ENCODE measurements around the gene RNF126. TPM values are rescaled to one million over a fixed set of nuclear protein-coding genes. Genes with fewer than 3 reads are reported as not detected.
A peak's percentile ranks its signal among the peaks of the same experiment; 100 is the strongest.

RNF126 gene
- total RNA-seq, 1 experiment from 2014 or later, result 93.3 TPM

GRCh38 chr19:639253-640160, 23.5 kb downstream of the RNF126 start, which contains the start of gene FGF22:
Gene FGF22, plus strand, starts transcription at chr19:639879. Its CDS starts 47 bp downstream, at chr19:639926.
- TF ChIP-seq CTCF (conservative IDR thresholded peaks at IDR 0.05; ENCODE audit: low read depth, low read length), result no peak
- TF ChIP-seq EZH2 (IDR thresholded peaks at IDR 0.05; ENCODE audit: borderline replicate concordance, low read depth, low read length, poor library complexity, severe bottlenecking), result no peak
- CTCF ChIA-PET, result no interaction called here
- POLR2A ChIA-PET (ENCODE audit: low non-redundant PET), result no interaction called here
- BruUV-seq (replicated peaks), result no TSS peak
- DNase-seq (ENCODE audit: low spot score), result peak; percentile 94
- Histone ChIP-seq H3K4me3 (ENCODE audit: low read depth, low read length, poor library complexity, severe bottlenecking) (peak within 1 kb of the TSS; percentile 53), H3K36me3 (ENCODE audit: insufficient read depth, low read length, poor library complexity, severe bottlenecking) (no peaks in the 10 kb centered on the region), H3K9me3 (ENCODE audit: low read depth, low read length, poor library complexity, severe bottlenecking) (no peaks in the 10 kb centered on the region), H3K27me3 (replicated peaks; ENCODE audit: insufficient read depth, low read depth, low read length, poor library complexity) (no peaks in the 10 kb centered on the region), H3K4me1 (ENCODE audit: insufficient read depth, low read length, poor library complexity, severe bottlenecking) (no peaks in the 10 kb centered on the region), H3K27ac (ENCODE audit: low read depth, low read length, poor library complexity, severe bottlenecking) (no peak within 1 kb of the TSS)
- intact Hi-C loops (cut with micrococcal nuclease; ENCODE audit: unreplicated experiment), result no loop called here

GRCh38 chr19:638906-639252, 24.1 kb downstream of the RNF126 start:
- Histone ChIP-seq H3K4me3 (ENCODE audit: low read depth, low read length, poor library complexity, severe bottlenecking) (peak overlapping the region; percentile 53), H3K9me3 (ENCODE audit: low read depth, low read length, poor library complexity, severe bottlenecking) (no peaks in the 10 kb centered on the region), H3K27ac (ENCODE audit: low read depth, low read length, poor library complexity, severe bottlenecking) (no peak overlapping the region), H3K36me3 (ENCODE audit: insufficient read depth, low read length, poor library complexity, severe bottlenecking) (no peaks in the 10 kb centered on the region), H3K4me1 (ENCODE audit: insufficient read depth, low read length, poor library complexity, severe bottlenecking) (no peaks in the 10 kb centered on the region), H3K27me3 (replicated peaks; ENCODE audit: insufficient read depth, low read depth, low read length, poor library complexity) (no peaks in the 10 kb centered on the region)
- ChIA-PET CTCF (no interaction called here), POLR2A (ENCODE audit: low non-redundant PET) (no interaction called here)
- intact Hi-C loops (cut with micrococcal nuclease; ENCODE audit: unreplicated experiment), result no loop called here
- DNase-seq (ENCODE audit: low spot score), result no peak
- BruUV-seq (replicated peaks), result no TSS peak
- no peak for TF ChIP-seq CTCF (conservative IDR thresholded peaks at IDR 0.05; ENCODE audit: low read depth, low read length)
- TF ChIP-seq EZH2 (IDR thresholded peaks at IDR 0.05; ENCODE audit: borderline replicate concordance, low read depth, low read length, poor library complexity, severe bottlenecking), result no peak

GRCh38 chr19:634975-635652, 27.9 kb downstream of the RNF126 start:
- TF ChIP-seq CTCF (conservative IDR thresholded peaks at IDR 0.05; ENCODE audit: low read depth, low read length) (no peak), EZH2 (IDR thresholded peaks at IDR 0.05; ENCODE audit: borderline replicate concordance, low read depth, low read length, poor library complexity, severe bottlenecking) (no peak)
- BruUV-seq (replicated peaks), result no TSS peak
- Histone ChIP-seq H3K27ac (ENCODE audit: low read depth, low read length, poor library complexity, severe bottlenecking) (no peak overlapping the region), H3K4me1 (ENCODE audit: insufficient read depth, low read length, poor library complexity, severe bottlenecking) (no peaks in the 10 kb centered on the region), H3K9me3 (ENCODE audit: low read depth, low read length, poor library complexity, severe bottlenecking) (no peaks in the 10 kb centered on the region), H3K4me3 (ENCODE audit: low read depth, low read length, poor library complexity, severe bottlenecking) (no peak overlapping the region), H3K36me3 (ENCODE audit: insufficient read depth, low read length, poor library complexity, severe bottlenecking) (peaks cover 11% of the 10 kb centered on the region), H3K27me3 (replicated peaks; ENCODE audit: insufficient read depth, low read depth, low read length, poor library complexity) (no peaks in the 10 kb centered on the region)
- POLR2A ChIA-PET (ENCODE audit: low non-redundant PET), result no interaction called here
- intact Hi-C loops (cut with micrococcal nuclease; ENCODE audit: unreplicated experiment), result no loop called here
- no peak for DNase-seq (ENCODE audit: low spot score)
- CTCF ChIA-PET, result no interaction called here

All from A673 (cell line).